Fibroblast of skin of left quadriceps (primary cell): Measurements from ENCODE around the gene XXYLT1.
"Not testable (repeated sequence)": the region's sequence is repeated elsewhere in the genome, so short reads cannot be mapped to it uniquely, and the experiment has no call there.

ENCODE experiments used
- DNase-seq, 2 experiments: peaks; one replicate each; pipeline ENCODE4 v3.0.0-alpha.2; 2013; ENCODE audit warnings: low read depth in 2 of 2

XXYLT1 gene

DNA sequence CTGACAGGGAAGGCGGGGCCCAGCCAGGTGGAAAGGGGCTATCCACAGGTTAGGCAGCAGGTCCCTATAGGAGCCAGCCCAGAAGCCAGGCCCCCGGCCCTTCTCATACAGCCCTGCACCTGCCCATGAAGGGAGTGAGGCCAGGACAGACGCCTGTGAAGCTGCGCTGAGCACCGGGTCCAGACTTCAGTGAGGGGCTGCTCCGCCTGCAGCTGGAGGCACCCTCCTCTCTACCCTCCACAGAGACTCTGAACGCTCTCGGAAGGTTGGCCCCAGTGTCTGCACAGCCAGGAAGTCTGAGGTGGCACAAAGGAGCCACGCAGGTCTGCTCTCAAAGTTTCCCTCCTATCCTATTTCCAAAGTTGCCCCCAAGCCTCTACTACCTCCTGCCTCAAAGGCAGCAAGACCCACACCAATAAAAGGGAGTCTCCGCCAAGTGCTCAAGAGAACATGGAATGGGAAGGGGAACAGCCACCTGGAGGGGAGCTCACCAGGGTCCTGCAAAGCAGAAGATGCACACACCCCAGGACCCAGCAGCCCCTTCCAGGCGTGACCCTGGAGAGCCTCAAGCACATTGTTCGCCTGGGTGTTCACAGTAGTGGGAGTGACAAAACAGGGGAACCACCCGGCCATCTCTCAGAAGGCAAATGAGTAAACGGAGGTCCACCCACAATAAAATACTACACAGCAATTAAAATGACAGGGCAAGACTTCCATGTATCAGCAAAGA is 19.5 kb downstream of the XXYLT1 start:
- DNase-seq, result no peak

GRCh38 chr3:195250473-195251251 is 20.3 kb downstream of the XXYLT1 start:
- no peak for DNase-seq

DNA sequence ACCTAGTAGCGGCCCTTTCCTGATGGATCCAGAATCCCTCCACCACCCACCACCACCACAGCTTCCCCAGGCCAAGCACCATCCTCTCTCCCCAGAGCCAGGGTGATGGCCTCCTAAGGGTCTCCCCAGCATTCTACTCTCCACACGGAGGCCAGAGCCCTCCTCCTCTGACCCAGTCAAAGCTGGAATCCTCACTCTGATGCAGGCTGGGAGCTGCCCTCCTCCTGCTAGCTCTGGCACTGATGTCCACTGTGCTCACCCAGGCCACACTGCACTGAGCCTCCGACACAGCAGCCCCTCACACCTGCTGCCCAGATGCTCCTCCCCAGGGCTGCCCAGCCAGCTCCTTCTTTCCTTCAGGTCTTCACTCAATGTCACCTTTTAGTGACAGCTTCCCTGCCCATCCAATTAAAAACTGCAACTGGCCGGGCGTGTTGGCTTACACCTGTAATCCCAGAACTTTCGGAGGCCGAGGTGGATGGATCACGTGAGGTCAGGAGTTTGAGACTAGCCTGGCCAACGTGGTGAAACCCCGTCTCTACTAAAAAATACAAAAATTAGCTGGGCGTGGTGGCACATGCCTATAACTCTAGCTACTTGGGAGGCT is 21.0 kb downstream of the XXYLT1 start:
- no peak for DNase-seq

DNA sequence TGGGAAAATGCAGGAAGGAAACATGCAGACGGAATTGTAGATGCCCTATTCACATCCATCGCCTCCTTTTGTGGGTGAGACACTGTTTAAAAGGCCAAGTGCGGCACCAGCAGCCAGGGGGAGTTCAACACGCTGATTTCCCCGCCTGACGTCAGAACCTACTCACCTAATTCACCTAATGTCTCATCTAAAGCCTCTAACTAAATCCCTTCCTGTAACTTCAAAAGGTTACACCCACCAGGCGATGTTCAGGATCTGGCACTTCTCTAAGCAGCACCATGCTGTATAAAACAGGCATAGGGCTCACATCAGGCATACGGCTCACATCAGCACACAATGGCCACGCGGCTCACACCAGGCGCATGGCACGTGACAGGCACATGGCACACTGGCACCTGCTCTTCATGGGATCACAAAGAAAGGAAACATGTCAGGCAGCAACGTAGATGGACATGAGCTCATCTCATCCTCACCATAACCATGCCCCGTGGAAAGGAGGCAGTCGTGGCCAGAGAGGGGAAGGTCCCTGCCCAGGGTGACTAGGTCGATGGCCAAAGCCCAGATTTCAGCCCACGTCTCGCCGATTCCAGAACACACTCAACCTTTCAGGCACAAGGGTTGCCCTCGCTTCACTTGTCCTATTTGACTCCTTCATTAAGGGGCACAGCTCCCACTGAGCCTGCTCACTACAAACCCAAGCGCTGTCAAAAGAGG is 21.7 kb downstream of the XXYLT1 start:
- DNase-seq, result no peak

GRCh38 chr3:195248281-195248680 is 22.7 kb downstream of the XXYLT1 start:
- no peak for DNase-seq

- DNase-seq, result no peak
These were observed 23.1 kb downstream of the XXYLT1 start for GRCh38 chr3:195247863-195248189.

DNA sequence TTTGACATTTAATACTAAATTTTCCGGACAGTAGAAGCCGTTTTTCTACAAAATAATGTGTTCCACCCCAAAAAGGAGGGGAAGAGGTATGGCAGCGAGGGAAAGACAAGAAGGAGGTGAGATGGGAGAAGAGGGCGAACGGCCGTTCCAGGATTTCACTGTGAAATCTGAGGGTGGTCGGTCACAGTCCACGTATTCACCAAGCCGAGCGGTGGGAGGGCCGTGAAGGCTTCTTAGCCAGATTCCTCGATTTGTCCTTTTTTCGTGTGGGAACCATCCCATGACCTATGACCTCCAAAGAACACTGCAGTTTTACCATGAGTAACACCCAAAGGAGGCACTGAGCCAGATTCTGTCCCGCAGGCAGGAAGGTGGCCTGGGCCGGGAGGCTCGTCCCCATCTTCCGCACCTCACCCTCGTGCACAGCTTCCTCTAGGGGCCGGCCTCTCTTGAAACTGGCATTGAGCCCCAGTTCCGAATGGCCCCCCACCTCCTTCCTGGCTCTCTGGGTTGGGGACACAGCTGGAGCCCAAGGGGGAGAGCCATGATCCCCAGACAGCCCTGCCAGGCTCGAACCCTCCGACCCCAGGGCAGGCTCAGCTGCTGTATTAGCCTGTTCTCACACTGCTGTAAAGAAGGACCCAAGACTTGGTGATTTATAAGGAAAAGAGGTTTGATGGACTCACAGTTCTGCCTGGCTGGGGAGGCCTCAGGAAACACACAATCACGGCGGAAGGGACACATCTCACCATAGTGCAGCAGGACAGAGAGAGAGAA is 23.7 kb downstream of the XXYLT1 start:
- no peak for DNase-seq

- no peak for DNase-seq
These were observed 24.4 kb downstream of the XXYLT1 start for GRCh38 chr3:195246581-195246995.

GRCh38 chr3:195245531-195245951 is 25.4 kb downstream of the XXYLT1 start:
- DNase-seq, result no peak

- no peak for DNase-seq
These were observed 29.2 kb downstream of the XXYLT1 start for GRCh38 chr3:195241592-195242355.

GRCh38 chr3:195240939-195241338 is 30.0 kb downstream of the XXYLT1 start:
- DNase-seq, result no peak

- DNase-seq, result no peak
These were observed 30.7 kb downstream of the XXYLT1 start for GRCh38 chr3:195240171-195240701.

- DNase-seq, result no peak
These were observed 31.8 kb downstream of the XXYLT1 start for GRCh38 chr3:195239121-195239520.

DNA sequence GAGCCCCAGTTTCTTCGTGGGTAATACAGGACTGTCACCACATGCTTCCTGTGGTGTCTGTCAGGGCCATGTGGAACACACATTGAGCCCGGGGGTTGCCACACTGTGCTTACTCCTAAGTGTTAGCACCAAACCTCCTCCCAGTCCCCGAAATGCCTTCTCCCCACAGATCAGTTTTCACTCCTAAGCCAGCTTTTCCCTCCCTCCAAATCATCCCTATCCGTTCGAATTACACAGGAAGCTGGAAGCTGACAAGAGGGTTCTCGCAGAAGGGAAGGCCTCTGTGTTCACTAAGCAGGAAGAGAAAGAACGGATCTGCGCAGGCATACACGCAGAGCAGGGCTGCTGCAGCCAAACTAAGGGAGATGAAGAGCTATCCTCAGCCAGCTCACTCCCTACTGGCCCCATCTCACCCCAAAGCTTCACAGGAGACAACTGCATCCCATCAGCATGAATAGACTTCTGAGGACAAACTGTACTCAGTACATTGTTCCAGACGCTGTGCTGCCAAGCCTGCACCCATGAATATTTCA is 32.3 kb downstream of the XXYLT1 start:
- DNase-seq, result peak; percentile 42

DNA sequence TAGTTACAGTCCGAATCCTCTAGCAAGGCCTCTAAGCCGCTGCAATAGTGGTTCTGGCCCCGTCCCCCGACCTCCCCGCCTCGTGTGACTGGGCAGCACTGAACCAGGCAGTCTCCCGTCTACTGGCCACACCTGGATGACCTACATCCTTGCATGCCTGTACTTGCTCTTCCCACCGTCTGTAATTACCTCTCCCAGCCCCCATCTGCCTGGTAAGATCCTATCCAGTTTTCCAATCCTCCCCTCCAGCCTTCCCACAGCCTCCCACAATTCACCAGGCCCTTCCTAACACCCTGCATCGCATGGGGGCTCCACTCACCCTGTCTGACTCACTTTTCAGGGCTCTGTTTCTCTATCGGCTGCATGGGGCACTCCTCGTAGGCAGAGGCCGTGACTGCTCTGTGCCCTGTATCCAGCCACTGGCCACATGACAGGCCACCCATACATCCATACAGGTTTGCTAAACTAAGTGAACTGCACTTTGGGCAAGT is 32.8 kb downstream of the XXYLT1 start:
- no peak for DNase-seq

DNA sequence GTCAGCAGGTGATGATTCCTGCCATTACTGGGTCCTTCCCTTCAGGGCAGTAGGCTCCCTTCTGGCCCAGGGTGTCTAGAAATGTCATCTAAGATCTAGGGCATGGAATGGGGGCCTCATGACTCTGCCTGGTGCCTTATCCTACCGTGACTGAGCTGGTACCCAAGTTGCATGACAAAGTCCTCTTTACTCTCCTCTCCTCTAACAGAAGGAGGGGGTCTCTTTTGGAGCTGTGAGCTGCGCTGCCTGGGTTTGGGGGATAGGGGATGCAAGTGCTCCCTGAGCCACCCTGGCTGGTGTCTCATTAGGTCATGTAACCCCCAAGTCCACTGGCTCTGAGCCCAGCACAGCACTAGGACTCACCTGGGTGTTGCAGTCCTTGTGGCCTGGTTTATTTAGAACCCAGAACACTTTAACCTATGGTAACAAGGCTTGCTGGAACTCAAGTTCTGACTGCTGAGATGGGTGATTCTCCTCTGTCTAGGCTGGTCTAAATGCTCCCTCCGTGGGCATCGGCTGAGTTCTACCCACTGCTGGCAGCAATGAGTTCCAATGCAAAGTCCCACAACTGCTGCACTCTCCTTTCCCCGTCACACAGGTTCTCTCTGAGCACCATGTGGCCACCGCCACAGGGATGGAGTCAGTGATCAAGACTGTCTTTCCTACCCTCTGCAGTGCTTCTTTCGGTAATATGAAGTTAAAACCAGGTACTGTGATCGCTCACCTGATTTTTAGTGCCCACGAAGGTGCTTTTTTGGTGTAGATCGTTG is 34.0 kb downstream of the XXYLT1 start:
- no peak for DNase-seq

GRCh38 chr3:195236076-195236798 is 34.7 kb downstream of the XXYLT1 start:
- DNase-seq, result no peak

DNA sequence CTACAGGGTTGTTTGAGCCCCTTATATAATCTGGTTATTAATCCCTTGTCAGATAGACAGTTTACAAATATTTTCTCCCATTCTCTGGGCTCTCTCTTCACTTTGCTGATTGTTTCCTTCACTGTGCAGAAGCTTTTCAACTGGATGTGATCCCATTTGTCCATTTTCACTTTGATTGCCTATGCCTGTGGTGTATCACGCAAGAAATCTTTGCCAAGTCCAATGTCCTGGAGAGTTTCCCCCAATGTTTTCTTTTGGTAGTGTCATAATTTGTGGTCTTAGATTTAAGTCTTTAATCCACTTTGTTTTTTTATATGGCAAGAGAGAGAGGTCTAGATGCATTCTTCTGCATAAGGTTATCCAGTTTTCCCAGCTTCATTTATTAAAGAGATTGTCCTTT is 40.7 kb downstream of the XXYLT1 start:
- DNase-seq, result no peak

GRCh38 chr3:195228886-195229285 is 42.1 kb downstream of the XXYLT1 start:
- DNase-seq, result not testable (repeated sequence)
